Measurements from ENCODE around the gene GAK.
"Not testable (repeated sequence)": the region's sequence is repeated elsewhere in the genome, so short reads cannot be mapped to it uniquely, and the experiment has no call there.

The GAK gene

DNA sequence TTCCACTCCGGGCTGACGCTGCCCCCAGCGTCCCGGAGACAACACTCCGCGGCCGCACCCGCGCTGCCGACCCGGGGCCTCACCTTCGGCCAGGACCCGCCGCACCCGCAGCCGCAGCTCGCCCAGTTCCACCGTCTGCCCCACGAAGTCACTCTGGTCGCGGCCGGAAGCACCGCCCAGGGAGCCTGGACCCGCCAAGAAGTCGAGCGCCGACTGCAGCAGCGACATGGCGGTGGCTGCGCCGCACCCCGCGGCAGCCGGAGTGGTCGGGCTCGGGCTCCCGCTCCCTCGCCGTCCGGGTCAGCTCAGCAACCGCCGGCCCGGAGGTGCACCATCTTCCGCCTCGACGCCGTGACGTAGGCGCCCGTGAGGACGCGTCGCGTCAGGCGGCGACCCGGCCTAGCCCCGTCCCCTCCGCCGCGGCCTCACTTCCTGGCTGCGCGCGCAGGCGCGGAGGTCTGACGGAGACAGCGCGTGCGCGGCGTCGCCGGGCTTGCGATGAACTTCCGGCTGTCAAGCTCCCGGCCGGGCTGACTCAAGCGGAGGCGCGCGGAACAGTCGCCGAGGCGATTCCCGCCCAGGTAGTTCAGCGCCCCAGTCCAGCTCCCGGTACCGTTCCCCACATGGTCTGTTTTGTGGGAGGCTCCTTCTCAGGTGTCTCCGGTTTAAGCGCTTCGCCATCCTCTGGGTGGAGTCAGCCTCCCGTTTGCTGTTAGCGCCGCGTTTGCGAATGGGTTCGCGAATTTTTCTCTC lies at the start of gene GAK, which contains the start of gene TMEM175:
GAK (minus strand) TSS at position 357 of the 753 bp plus-strand sequence; CDS start at position 228, 129 bp downstream.
TMEM175 (plus strand) TSS at position 501 of the 753 bp plus-strand sequence. CDS start 15,280 bp downstream, outside the sequence.
- DNase-seq: peak; percentile 95
- in situ Hi-C loops (cut with MboI; ENCODE audit: low pct_unique_long_range_greater_than_20kb, low sequenced_read_pairs): no loop called here

DNA sequence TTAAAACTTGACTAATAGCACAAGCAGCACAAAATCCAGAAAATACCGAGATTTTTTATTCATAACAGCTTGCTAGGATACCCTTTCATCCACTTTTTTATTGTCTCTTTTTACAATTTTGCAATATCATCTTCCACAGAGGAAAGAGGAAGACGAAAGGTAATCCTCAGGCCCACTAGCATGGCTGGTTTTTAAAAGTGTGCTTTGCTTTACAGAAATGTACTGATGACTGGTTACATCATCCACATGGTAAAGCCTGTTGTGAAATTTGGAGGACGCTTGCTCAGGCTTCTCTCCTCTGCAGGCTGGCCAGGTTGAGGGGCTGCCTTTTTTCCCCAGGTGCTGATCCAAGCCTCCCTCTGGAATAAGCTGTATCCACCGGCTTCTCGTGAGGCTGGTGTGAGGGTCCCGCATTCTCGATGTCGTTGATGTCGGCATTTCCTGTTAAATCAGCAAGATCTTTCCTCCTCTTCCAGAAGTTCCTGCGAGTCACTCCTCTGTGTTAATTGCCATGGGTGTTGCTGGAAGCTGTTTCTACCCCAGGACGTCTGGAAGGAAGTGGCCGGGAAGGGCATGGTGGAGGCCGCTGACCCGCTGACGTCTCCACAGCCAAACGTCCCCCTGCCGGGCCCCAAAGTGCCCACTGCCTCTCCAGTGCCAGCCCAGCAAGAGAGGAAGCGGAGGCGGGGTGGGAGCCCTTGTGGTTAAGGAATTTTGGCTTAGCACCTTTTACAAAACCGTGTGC lies 47.0 kb upstream of the GAK start:
- peak; percentile 71 for DNase-seq
- in situ Hi-C loops (cut with MboI; ENCODE audit: low pct_unique_long_range_greater_than_20kb, low sequenced_read_pairs): no loop called here

DNA sequence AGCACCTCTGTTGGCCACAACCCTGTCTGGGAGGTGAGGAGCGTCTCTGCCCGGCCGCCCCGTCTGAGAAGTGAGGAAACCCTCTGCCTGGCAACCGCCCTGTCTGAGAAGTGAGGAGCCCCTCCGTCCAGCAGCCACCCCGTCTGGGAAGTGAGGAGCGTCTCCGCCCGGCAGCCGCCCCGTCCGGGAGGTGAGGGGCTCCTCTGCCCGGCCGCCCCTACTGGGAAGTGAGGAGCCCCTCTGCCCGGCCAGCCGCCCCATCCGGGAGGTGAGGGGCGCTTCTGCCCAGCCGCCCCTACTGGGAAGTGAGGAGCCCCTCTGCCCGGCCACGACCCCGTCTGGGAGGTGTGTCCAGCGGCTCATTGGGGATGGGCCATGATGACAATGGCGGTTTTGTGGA lies 43.9 kb upstream of the GAK start:
- in situ Hi-C loops (cut with MboI; ENCODE audit: low pct_unique_long_range_greater_than_20kb, low sequenced_read_pairs); DNase-seq: not testable (repeated sequence)

DNA sequence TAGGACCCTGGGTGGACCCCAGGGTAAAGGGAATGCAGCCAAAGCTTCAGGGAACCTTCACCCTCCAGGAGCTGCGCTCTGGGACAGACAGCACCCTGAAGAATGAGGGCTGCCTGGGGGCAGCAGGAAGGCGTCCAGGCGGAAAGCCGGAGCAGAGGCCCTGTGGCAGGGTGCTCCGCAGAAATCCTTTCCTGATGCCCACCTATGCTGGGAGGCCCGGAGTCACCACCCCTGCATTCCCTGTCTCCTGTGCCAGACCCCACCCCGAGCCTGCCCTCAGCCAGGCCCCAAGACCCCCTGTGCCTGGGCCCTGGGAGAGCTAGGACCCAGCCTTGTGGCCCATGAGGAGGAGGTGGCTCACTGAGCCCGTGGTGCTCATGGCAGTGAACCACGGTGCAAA lies 42.6 kb upstream of the GAK start:
- no peak for DNase-seq
- in situ Hi-C loops (cut with MboI; ENCODE audit: low pct_unique_long_range_greater_than_20kb, low sequenced_read_pairs): no loop called here

DNA sequence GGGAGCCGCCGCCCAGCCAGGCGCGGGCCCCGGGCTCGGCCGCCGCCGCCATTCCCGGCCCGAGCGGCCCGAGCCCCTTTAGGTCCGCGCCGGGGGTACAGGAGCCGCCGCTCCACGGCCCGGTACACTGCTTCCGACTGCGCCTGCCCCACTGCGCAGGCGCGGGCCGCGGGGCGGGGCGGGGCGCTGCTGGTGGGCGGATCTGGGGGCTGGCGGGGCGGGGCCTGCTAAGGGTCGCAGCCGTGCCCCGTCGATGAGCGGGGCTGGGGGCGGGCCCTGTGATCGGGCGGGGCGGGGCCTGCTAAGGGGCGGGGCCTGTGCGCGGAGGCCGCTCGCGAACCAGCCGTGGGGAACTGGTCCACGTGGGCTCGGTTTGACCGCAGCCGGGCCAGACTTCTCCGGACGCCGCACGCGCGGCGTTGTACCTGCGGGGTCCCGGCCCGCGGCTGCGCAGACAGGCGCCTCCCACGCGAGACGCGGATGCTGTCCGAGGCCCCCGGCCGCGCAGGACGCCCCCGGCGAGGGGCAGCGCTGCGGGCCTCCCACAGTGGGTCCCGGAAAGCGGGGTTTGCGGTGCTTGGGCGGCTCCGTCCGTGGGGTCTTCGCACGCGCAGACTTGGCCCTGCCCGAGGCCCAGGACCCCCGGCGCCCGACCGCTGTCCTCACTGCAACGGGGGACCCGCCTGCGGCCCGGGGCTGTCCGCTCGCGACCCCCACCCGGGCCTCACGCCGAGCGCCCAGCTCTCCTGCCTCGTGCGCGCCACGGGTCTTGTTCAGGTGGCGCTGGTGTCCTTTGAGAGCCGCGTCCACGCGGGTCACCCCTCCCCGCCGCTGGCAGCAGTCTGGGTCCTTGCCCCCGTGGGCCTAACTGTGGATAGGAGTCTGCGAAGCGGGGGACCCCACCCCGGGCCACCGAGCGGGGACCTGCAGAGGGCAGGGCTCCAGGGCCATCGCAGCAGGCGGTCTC lies 41.6 kb upstream of the GAK start, which contains the start of gene DGKQ:
DGKQ (minus strand) TSS at position 139 of the 967 bp plus-strand sequence; CDS start at position 52, 87 bp downstream.
- in situ Hi-C loops (cut with MboI; ENCODE audit: low pct_unique_long_range_greater_than_20kb, low sequenced_read_pairs): no loop called here
- DNase-seq: no peak

DNA sequence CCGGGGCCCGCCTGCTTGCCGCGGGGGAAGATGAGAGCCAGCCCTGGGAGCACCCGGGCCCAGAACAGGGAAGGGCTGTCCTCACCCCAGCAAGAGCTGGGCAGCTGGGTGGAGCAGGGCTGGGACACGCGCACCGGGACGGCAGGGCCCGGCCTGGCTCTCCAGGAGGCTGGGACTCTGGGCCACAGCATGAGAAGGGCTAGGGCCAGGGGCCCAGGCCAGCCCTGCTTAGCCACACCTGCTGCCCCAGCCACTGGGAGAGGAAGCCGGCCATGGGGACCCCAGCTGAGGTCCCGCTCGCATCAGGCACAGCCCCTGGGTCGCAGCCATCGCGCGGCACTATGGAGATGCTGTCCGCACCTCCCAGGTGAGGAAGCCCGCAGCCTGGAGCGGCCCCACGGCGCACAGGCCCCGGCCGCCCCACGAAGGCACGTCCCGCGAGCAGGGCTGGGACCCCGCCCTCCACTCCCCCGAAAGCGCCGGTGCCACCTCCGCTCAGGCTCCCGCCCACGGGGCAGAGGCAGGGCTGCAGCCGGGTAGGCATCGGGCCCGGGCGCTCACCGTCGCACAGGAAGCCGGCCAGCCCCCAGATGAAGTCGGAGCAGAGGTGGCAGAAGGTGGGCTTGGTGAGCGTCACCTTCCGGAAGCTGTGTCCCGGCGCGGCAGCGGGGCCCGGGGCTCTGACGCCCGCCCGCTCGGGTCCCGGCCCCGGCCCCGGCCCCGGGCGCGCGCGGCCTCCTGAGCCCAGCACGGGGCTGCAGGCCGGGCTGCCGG lies 40.7 kb upstream of the GAK start:
- in situ Hi-C loops (cut with MboI; ENCODE audit: low pct_unique_long_range_greater_than_20kb, low sequenced_read_pairs): no loop called here
- no peak for DNase-seq

DNA sequence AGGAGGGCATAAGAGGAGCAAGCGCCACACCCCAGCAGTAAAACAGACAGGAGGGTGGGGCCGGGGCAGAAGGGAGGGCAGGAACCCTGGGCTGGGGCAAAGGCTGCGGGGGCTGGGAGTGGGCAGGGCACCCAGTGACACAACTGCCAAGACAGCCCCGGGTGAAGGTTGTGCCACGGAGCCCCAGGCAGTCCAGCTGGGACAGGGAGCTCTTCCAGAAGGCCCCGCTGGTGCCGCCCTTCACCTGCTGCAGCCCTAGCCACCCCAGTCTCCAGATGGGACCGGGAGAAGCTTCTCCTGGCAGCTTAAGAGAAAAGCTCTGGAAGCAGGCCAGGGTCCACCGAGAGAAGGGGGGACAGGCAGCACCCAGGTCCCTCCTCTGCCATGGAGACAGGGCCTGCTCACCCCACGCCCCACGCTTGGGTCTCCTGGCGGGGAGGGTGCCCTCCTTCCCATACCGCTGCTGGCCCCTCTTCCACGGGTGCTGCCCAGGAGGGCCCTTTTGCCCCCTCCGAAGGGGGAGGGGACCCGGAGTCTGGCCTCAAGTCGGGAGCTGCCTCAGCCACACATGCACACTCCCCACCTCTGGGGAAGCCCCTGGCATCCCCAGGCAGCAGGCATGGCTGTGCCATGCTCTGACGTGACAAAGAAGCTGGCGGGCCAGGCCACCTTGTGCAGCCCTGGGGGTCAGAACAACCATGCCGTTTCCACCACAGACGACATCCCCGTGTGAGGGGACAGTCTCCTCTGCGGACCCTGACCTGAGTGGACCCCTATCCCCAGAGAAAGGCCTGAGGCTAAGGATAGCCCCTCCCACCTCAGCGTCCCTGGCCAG lies 39.8 kb upstream of the GAK start:
- in situ Hi-C loops (cut with MboI; ENCODE audit: low pct_unique_long_range_greater_than_20kb, low sequenced_read_pairs): no loop called here

DNA sequence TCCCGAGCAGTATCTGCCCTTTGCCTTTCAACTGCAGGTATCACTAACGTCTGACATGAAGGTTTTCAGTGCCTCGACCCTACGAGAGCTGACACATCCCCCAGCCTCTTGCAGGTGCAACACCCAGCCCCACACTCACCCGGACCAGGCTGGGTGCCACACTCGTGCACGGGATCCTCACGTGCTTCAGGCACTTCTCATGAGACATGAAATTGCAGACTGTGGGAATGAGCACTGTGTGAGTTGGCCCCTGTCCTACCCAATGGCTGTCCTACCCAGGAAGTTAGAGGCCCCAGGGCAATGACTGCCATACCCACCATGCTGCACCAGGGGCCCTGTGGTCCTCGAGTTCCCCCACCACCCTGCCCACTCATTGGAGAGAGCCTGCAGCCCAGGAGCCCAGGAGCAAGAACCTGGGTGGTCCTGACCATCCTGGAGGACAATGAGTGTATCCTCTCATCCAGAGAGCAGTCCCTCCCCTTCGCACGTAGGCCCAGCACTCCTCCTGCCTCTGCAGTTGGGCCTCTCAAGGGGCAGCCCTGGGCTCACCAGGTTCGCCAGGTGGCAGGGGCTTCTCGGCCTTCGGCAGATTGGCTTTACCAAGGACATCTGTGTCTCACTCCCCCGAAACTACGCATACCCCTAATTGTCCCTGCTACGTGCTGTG lies 38.9 kb upstream of the GAK start:
- no peak for DNase-seq
- in situ Hi-C loops (cut with MboI; ENCODE audit: low pct_unique_long_range_greater_than_20kb, low sequenced_read_pairs): no loop called here

More for the DNA sequence above, 39.8 kb upstream of the GAK start:
- no peak for DNase-seq

DNA sequence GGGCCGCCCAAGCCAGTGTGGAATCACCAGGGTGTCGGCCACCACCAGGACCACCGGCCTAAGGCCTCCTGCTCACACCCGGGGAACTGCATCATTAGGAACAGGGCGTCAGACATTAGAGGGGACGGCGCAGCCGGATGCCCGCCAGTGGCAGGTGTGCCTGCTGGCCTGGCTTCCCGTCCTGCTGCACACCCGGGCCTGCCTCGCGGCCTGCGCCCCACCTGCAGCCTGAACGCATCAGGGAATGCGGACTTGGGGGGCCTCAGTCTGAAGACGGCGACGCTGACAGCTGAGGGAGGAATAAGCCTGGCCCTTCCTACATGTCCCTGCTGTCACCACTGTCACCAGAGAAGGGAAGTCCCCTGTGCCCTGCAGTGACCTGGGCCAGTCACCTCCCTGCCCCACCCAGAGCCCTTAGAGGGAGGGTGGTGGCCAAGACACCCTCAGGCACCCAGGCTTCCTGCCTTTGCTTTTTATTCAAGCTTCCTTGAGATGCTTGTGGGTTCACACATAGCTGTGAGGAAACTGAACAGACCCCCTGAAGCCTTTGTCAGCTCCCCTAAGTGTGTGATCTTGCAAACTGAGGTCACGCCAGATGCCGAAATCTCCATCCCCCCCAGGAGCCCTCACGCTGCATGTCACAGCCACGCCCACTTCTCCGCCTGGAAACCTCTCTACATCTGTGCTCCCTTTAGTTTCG lies 38.1 kb upstream of the GAK start:
- no peak for DNase-seq
- in situ Hi-C loops (cut with MboI; ENCODE audit: low pct_unique_long_range_greater_than_20kb, low sequenced_read_pairs): no loop called here

DNA sequence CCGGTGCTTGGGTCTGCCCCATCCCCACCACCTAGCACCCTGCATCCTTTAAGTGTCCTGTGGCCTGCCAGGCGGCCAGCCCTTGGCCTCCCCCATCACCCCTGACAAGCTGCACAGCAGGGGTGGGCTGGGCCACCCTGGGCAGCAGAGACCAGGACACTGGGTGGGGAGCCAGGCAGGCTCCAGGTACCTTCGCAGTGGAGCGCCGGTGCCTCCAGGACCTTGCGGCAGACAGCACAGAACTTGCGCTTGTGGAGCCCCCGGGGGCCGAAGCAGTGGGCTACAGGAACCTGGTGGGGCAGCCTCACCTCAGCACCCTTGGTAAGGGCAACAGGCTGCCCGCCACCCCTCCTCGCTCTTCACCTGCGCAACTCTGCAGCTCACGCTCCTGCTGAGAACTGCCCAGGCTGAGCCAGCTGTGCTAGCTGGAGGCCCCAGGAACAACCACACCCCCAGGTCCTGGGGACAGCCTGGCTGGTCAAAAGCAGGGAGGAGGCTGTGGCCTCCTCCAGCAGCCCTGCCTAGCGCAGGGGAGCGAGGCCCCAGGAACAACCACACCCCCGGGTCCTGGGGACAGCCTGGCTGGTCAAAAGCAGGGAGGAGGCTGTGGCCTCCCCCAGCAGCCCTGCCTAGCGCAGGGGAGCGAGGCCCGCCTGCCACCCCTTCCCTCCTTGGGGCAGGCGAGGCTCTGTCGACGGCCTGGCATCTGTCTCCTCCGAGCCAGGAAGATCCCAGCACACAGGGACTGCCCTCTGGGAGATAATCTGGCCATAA lies 36.7 kb upstream of the GAK start:
- no peak for DNase-seq
- in situ Hi-C loops (cut with MboI; ENCODE audit: low pct_unique_long_range_greater_than_20kb, low sequenced_read_pairs): no loop called here

DNA sequence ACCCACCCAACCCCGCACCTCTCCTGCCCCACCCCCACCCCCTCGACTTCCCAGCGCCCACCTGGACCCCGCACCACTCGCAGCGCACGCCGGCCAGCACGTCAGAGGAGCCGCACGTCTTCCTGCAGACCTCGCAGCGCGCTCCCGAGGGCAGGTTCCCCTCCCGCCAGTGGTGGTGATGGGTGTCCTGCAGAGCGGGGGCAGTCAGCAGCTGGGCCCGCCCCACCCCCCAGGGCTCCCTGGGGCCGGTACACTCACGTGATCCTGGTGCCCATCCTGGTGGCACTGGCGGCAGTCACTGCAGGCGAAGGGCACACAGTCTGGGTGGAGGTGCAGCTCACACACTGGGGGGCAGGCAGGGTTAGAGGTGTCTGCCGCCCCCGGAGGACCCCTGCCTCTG lies 36.1 kb upstream of the GAK start:
- in situ Hi-C loops (cut with MboI; ENCODE audit: low pct_unique_long_range_greater_than_20kb, low sequenced_read_pairs): no loop called here
- no peak for DNase-seq

DNA sequence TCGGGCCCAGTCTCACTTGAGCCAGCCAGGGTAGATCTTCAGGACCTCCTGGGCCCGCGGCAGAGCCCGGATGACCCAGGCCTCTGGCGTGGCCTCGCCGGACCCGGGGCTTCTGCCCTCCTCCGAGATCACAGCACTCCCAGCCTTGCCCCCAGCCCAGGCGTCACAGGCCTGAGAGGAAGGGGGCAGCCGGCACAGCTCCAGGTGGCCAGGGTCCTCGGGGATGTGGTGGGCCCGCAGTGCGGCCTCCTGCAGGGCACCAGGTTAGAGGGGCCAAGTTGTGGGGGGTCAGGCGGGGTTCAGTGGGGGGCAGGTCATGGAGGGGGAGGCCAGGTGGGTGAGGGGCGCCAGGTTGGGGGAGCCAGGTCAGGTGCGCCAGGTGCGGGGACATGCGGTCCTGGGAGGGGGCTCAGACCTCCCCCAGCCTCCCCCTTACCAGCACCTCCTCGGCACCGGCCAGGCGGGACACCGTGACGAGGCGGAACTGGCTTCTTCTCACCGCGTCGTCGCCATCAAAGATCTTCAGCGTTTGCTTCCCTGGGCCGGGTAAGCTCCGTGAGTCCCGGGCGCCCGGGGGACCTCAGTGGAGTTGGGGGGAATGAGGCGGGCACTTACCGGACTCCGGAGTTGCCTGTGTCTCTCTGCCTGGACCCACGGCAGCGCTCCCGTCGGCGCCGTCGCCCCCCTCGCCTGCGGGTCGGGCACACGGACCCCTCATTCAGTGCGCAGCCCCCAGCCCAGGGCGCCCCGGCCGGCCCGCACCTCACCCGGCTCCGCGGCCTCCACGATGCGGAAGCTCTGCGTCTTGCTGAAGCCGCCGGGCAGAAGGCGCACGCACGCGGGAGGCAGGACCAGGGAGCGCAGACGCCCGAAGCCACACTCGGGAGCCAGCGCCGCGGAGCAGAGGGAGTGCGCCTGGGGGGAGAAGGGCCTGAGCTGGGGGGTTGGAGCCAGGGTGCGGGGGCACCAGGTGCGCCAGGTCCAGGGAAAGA lies 35.3 kb upstream of the GAK start:
- in situ Hi-C loops (cut with MboI; ENCODE audit: low pct_unique_long_range_greater_than_20kb, low sequenced_read_pairs): no loop called here
- no peak for DNase-seq

DNA sequence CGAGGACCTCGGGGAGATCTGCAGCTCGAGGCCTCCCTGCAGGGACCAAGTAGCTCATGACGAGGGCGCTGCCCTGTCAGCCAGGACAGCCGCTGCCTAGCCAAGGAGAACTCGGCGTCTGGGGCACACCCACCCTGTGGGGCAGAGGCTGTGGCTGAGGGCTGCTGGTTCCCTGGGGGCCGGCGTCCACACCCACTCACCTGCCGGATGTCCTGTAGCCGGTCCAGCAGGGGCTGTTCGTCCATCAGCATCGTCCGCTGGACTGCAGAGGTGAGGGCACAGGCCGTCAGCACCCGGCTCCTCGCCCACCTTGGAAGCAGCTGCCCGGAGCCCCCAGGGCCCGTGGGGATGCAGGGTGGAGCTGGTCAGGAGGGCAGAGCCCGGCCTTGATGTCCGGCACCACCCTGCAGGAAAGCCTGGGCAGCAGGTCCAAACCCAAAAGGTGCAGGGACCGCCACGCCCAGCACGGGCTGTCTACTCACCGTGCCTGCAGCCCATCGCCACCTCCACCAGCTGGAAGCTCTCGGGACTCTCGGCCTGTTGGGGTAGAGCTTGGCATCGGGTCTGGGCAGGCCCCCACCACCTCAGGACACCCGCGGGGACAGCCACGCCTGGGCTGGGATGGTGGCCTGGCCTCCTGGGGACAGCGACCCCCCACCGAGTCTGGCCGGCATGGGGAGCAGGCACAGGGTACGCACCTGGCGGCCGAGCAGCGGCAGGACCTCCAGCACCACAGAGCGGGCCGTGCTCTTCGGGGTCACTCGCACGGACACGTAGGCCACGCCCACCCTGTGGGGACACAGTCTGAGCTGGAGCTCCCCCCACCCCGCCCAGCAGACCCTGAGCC lies 34.4 kb upstream of the GAK start:
- no peak for DNase-seq
- in situ Hi-C loops (cut with MboI; ENCODE audit: low pct_unique_long_range_greater_than_20kb, low sequenced_read_pairs): no loop called here

DNA sequence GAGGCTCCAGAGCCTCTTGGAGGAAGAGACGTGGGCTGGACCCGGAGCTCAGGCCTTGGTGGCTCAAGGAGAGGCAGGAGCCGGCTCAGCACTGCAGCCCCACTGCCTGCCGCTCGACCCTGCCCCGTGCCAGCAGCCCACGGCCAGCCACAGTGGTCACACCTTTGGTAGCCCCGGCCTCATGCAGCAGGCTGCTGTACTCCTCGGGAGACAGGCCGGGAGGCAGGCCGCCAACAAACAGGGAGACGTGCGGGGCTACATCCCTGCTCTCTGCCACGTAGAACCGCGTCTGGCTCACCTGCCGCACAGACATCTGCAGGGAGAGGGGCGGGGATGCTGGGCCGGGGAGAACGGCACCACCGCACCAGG lies 33.6 kb upstream of the GAK start:
- no peak for DNase-seq
- in situ Hi-C loops (cut with MboI; ENCODE audit: low pct_unique_long_range_greater_than_20kb, low sequenced_read_pairs): no loop called here

Measured in KBM-7 (cell line).